HepG2 (cell line): ENCODE data around the gene NRSN2. TPM values are rescaled to one million over a fixed set of nuclear protein-coding genes. Genes with fewer than 3 reads are reported as not detected.

ENCODE experiments used
- ARHGAP35 ChIP-seq: sonication (generic); formaldehyde crosslinking; IDR thresholded peaks from 2 replicates; pipeline ENCODE4 v1.9.0; 2022; ENCODE audit warnings: mild to moderate bottlenecking, inconsistent platforms, moderate library complexity, missing genetic modification reagents, borderline replicate concordance
- ARNT2 ChIP-seq: sonication (generic); formaldehyde crosslinking; IDR thresholded peaks from 2 replicates; pipeline ENCODE4 v1.8.0; 2022; ENCODE audit warnings: mild to moderate bottlenecking, low read depth, missing genetic modification reagents, moderate library complexity
- BORCS8-MEF2B ChIP-seq: sonication (generic); formaldehyde crosslinking; IDR thresholded peaks from 2 replicates; pipeline ENCODE4 v1.8.0; 2022; ENCODE audit warnings: mild to moderate bottlenecking, missing genetic modification reagents
- DPF2 ChIP-seq: sonication (generic); formaldehyde crosslinking; IDR thresholded peaks from 2 replicates; pipeline ENCODE4 v1.4.0; 2020; ENCODE audit warnings: mild to moderate bottlenecking, low read depth, missing genetic modification reagents, borderline replicate concordance
- DZIP1 ChIP-seq: sonication (generic); formaldehyde crosslinking; IDR thresholded peaks from 2 replicates; pipeline ENCODE4 v1.5.0; 2020; ENCODE audit warnings: mild to moderate bottlenecking, missing genetic modification reagents
- HOXA5 ChIP-seq: sonication (generic); formaldehyde crosslinking; IDR thresholded peaks from 2 replicates; pipeline ENCODE4 v1.4.0; 2020; ENCODE audit warnings: missing genetic modification reagents
- JUND ChIP-seq: sonication (generic); formaldehyde crosslinking; IDR thresholded peaks from 2 replicates; pipeline ENCODE4 v1.8.0; 2022; ENCODE audit warnings: mild to moderate bottlenecking, missing genetic modification reagents
- KLF15 ChIP-seq: sonication (generic); formaldehyde crosslinking; IDR thresholded peaks from 2 replicates; pipeline ENCODE4 v1.8.1; 2023; ENCODE audit warnings: borderline replicate concordance, mild to moderate bottlenecking, inconsistent platforms, missing genetic modification reagents, mixed read lengths
- MAZ ChIP-seq, 2 experiments: sonication (generic) in 1 of 2; formaldehyde crosslinking in 1 of 2; IDR thresholded peaks; 2 replicates each; pipeline versions ENCODE4 v1.5.0 to v1.6.1; 2012 to 2020; ENCODE audit warnings: low read depth in 2 of 2, mild to moderate bottlenecking in 2 of 2, borderline replicate concordance in 1 of 2, improper control_type of control experiment in 1 of 2, low read length in 1 of 2, missing genetic modification reagents in 1 of 2, moderate library complexity in 1 of 2
- MED1 ChIP-seq: sonication (generic); formaldehyde crosslinking; IDR thresholded peaks from 2 replicates; pipeline ENCODE4 v1.4.0; 2020; ENCODE audit warnings: missing genetic modification reagents
- MXI1 ChIP-seq: IDR thresholded peaks from 3 replicates; pipeline ENCODE4 v1.6.1; 2012; ENCODE audit warnings: low read depth, low read length, inconsistent platforms, borderline replicate concordance
- NKX3-1 ChIP-seq: sonication (generic); formaldehyde crosslinking; IDR thresholded peaks from 2 replicates; pipeline ENCODE4 v1.5.0; 2020; ENCODE audit warnings: missing genetic modification reagents
- PPARG ChIP-seq: conservative IDR thresholded peaks from 2 replicates; pipeline ENCODE4 v1.6.1; 2016; ENCODE audit warnings: missing biosample characterization, missing genetic modification reagents
- SAP130 ChIP-seq: IDR thresholded peaks from 2 replicates; pipeline ENCODE4 v1.6.1; 2016; ENCODE audit warnings: low read depth
- SNRNP70 ChIP-seq: fragments of 200-400 bp; formaldehyde crosslinking; IDR thresholded peaks from 2 replicates; pipeline ENCODE4 v1.6.1; 2017; ENCODE audit warnings: mild to moderate bottlenecking, low read depth, low read length, moderate library complexity
- ZBTB26 ChIP-seq: IDR thresholded peaks from 2 replicates; pipeline ENCODE4 v1.6.1; 2016; ENCODE audit warnings: missing compliant biosample characterization, missing genetic modification reagents, borderline replicate concordance
- ZFP36 ChIP-seq: fragments of 150-350 bp; IDR thresholded peaks from 2 replicates; pipeline ENCODE4 v1.6.1; 2018; ENCODE audit warnings: borderline replicate concordance, low read length, low read depth; ENCODE audit not compliant: partially characterized antibody
- ZIK1 ChIP-seq: sonication (generic); formaldehyde crosslinking; IDR thresholded peaks from 2 replicates; pipeline ENCODE4 v1.5.0; 2020; ENCODE audit warnings: mild to moderate bottlenecking, low read depth, missing genetic modification reagents, borderline replicate concordance
- ZMYM3 ChIP-seq: sonication (generic); formaldehyde crosslinking; IDR thresholded peaks from 2 replicates; pipeline ENCODE4 v1.5.1; 2020; ENCODE audit warnings: mild to moderate bottlenecking, missing genetic modification reagents
- ZNF160 ChIP-seq: sonication (generic); formaldehyde crosslinking; IDR thresholded peaks from 2 replicates; pipeline ENCODE4 v1.8.0; 2022; ENCODE audit warnings: mild to moderate bottlenecking, inconsistent platforms, missing genetic modification reagents
- ZNF263 ChIP-seq: sonication (generic); formaldehyde crosslinking; IDR thresholded peaks from 2 replicates; pipeline ENCODE4 v1.4.0; 2020; ENCODE audit warnings: missing genetic modification reagents
- ZNF383 ChIP-seq: sonication (generic); formaldehyde crosslinking; IDR thresholded peaks from 2 replicates; pipeline ENCODE4 v1.4.0; 2020; ENCODE audit warnings: missing genetic modification reagents, mild to moderate bottlenecking, borderline replicate concordance
- ZNF44 ChIP-seq: sonication (generic); formaldehyde crosslinking; IDR thresholded peaks from 2 replicates; pipeline ENCODE4 v1.5.1; 2020; ENCODE audit warnings: mild to moderate bottlenecking, missing genetic modification reagents
- ZNF558 ChIP-seq: sonication (generic); formaldehyde crosslinking; IDR thresholded peaks from 2 replicates; pipeline ENCODE4 v1.9.0; 2022; ENCODE audit warnings: mild to moderate bottlenecking, missing genetic modification reagents, borderline replicate concordance
- ZNF703 ChIP-seq: sonication (generic); formaldehyde crosslinking; IDR thresholded peaks from 2 replicates; pipeline ENCODE4 v1.5.1; 2020; ENCODE audit warnings: missing genetic modification reagents, mild to moderate bottlenecking, moderate library complexity, borderline replicate concordance
- ZNF879 ChIP-seq: sonication (generic); formaldehyde crosslinking; IDR thresholded peaks from 2 replicates; pipeline ENCODE4 v1.8.1; 2023; ENCODE audit warnings: missing genetic modification reagents
- ZSCAN25 ChIP-seq: sonication (generic); formaldehyde crosslinking; IDR thresholded peaks from 2 replicates; pipeline ENCODE4 v1.8.0; 2022; ENCODE audit warnings: mild to moderate bottlenecking, missing genetic modification reagents
- polyA plus RNA-seq, 8 experiments: library from polyadenylated mRNA; depleted of rRNA in 3 of 8; stranded (reverse) in 7 of 8; unstranded in 1 of 8; fragments of >200 nt; fragmentation: Illumina TruSeq in 4 of 8; extraction: Trizol in 4 of 8; gene quantifications; 2 replicates each; pipeline versions ENCODE4 v1.2.1 to v1.2.3, GENCODE V29; 2011 to 2016; ENCODE audit warnings: low read depth in 4 of 8, missing spikeins in 1 of 8, mixed read lengths in 1 of 8; ENCODE audit not compliant: insufficient read depth in 1 of 8
- total RNA-seq, 5 experiments: library from RNA; depleted of rRNA; stranded (reverse); fragments of >200 nt; fragmentation: Illumina TruSeq; extraction: Trizol; gene quantifications; 2 replicates each; pipeline ENCODE4 v1.2.3, GENCODE V29; 2016; ENCODE audit warnings: low read depth in 1 of 5

NRSN2 gene
- total and polyA plus RNA-seq, 2 of the 13 experiments (the other 11 are each of a cell fraction or from before 2014, with no cell fraction given), result 32.3 to 49.4 TPM

- TF ChIP-seq ZNF383 (CRISPR knock-in tag) (no peak), HOXA5 (peak; percentile 78), MAZ (IDR thresholded peaks at IDR 0.05; ENCODE audit: borderline replicate concordance, low read depth, low read length) (peak; percentile 80), MAZ (CRISPR knock-in tag; IDR thresholded peaks at IDR 0.05; ENCODE audit: low read depth) (peak; percentile 92), SAP130 (CRISPR knock-in tag) (peak; percentile 77), MXI1 (peak; percentile 71; the same call in 1 of the 3 replicates), ZNF263 (CRISPR knock-in tag) (peak; percentile 1; the same call in 1 of the 2 replicates), NKX3-1 (CRISPR knock-in tag) (no peak), DZIP1 (CRISPR knock-in tag) (no peak), ZBTB26 (CRISPR knock-in tag) (0 out of 2 replicates have a peak, but pooled peaks have one; percentile 15), ARHGAP35 (CRISPR knock-in tag) (no peak), ZSCAN25 (CRISPR knock-in tag) (peak; percentile 58; the same call in 1 of the 2 replicates), ZNF879 (CRISPR knock-in tag) (peak; percentile 90; the same call in 1 of the 2 replicates), ZNF558 (peak; percentile 76; the same call in 1 of the 2 replicates), KLF15 (CRISPR knock-in tag) (peak; percentile 68; the same call in 1 of the 2 replicates), ZFP36 (no peak), BORCS8-MEF2B (CRISPR knock-in tag) (peak; percentile 52), DPF2 (CRISPR knock-in tag) (no peak), ZNF703 (no peak; the same call in 1 of the 2 replicates), PPARG (no peak), MED1 (CRISPR knock-in tag) (peak; percentile 82), ARNT2 (CRISPR knock-in tag) (peak; percentile 75), ZNF160 (peak; percentile 80), ZIK1 (CRISPR knock-in tag) (peak; percentile 84), ZNF44 (CRISPR knock-in tag) (no peak), SNRNP70 (no peak), ZMYM3 (CRISPR knock-in tag) (peak; percentile 78), JUND (CRISPR knock-in tag) (peak; percentile 73)
Observed at GRCh38 chr20:381581-382290, 34.8 kb downstream of the NRSN2 start (continued).
